Calu3 (cell line): ENCODE results near the gene CCDC136. TPM values are rescaled to one million over a fixed set of nuclear protein-coding genes. Genes with fewer than 3 reads are reported as not detected.

Experiments used
- BruUV-seq: library from RNA; stranded (reverse); fragments of 400-500 nt; replicated peaks from 2 replicates; lab custom pipeline; 2021; lab: Mats Ljungman, UMichigan
- CTCF ChIA-PET: fragments of 300-600 bp; sonication (Branson Sonifier 250); formaldehyde crosslinking; loops from one replicate; lab custom pipeline; 2022; ENCODE audit warnings: antibody characterized with exemption; lab: Charles Lee
- DNase-seq: peaks from one replicate; pipeline ENCODE4 v3.0.0; 2022
- H3K27ac Mint-ChIP-seq: one replicate; pipeline ENCODE4 v1.8.0; 2022; ENCODE audit warnings: mixed read lengths; ENCODE audit not compliant: unreplicated experiment
- H3K27me3 Mint-ChIP-seq: one replicate; pipeline ENCODE4 v1.8.0; 2022; ENCODE audit warnings: mixed read lengths; ENCODE audit not compliant: unreplicated experiment
- H3K36me3 Mint-ChIP-seq: one replicate; pipeline ENCODE4 v1.8.0; 2022; ENCODE audit warnings: mild to moderate bottlenecking, moderate library complexity, mixed read lengths; ENCODE audit not compliant: insufficient read depth, unreplicated experiment
- H3K4me1 Mint-ChIP-seq: one replicate; pipeline ENCODE4 v1.8.0; 2022; ENCODE audit warnings: mild to moderate bottlenecking, low read depth, mixed read lengths; ENCODE audit not compliant: unreplicated experiment
- H3K4me3 Mint-ChIP-seq: one replicate; pipeline ENCODE4 v1.8.0; 2022; ENCODE audit warnings: mild to moderate bottlenecking, low read depth, moderate library complexity, mixed read lengths; ENCODE audit not compliant: unreplicated experiment
- H3K9me3 Mint-ChIP-seq: one replicate; pipeline ENCODE4 v1.8.0; 2022; ENCODE audit warnings: low read depth, mixed read lengths; ENCODE audit not compliant: unreplicated experiment
- intact Hi-C: fragments of 100-400 bp; cut with micrococcal nuclease; formaldehyde crosslinking; loops from one replicate; pipeline ENCODE4 v1.10.0; 2022; ENCODE audit not compliant: unreplicated experiment
- total RNA-seq: library from RNA; stranded (reverse); gene quantifications from 2 replicates; pipeline ENCODE4 v1.2.3, GENCODE V29; 2022
- TF ChIP-seq, protein P1 (sequence below): fragments of 200-600 bp; IDR thresholded peaks from one replicate; pipeline ENCODE4 v1.8.0; 2022; ENCODE audit warnings: antibody characterized with exemption; ENCODE audit not compliant: unreplicated experiment

CCDC136 gene
- total RNA-seq, 1 experiment from 2014 or later = 5.9 TPM

DNA sequence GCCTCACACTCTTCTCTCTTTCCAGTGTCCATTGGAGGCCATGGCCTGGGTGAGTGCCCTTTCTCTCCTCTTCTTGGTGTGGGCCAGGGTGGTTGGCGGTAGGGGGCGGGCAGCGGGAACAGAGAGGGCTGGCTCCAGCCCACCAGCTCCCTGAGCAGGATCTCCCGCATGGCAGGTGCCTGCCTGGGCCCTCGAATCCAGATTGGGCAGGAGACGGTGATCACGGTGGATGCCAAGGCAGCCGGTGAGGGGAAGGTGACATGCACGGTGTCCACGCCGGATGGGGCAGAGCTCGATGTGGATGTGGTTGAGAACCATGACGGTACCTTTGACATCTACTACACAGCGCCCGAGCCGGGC is 57.4 kb downstream of the CCDC136 start:
- Mint-ChIP-seq H3K4me1 (peaks cover 9% of the 10 kb centered on the region), H3K4me3 (no peak overlapping the region), H3K27me3 (peaks cover 10% of the 10 kb centered on the region), H3K9me3 (no peaks in the 10 kb centered on the region), H3K27ac (no peak overlapping the region), H3K36me3 (no peaks in the 10 kb centered on the region)
- TF ChIP-seq, protein P1, sequence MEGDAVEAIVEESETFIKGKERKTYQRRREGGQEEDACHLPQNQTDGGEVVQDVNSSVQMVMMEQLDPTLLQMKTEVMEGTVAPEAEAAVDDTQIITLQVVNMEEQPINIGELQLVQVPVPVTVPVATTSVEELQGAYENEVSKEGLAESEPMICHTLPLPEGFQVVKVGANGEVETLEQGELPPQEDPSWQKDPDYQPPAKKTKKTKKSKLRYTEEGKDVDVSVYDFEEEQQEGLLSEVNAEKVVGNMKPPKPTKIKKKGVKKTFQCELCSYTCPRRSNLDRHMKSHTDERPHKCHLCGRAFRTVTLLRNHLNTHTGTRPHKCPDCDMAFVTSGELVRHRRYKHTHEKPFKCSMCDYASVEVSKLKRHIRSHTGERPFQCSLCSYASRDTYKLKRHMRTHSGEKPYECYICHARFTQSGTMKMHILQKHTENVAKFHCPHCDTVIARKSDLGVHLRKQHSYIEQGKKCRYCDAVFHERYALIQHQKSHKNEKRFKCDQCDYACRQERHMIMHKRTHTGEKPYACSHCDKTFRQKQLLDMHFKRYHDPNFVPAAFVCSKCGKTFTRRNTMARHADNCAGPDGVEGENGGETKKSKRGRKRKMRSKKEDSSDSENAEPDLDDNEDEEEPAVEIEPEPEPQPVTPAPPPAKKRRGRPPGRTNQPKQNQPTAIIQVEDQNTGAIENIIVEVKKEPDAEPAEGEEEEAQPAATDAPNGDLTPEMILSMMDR = no peak
- no peak for DNase-seq
- CTCF ChIA-PET = interaction anchor here (1.1 kb wide), 1 partner anchor 14 kb away, joined by 3 read pairs; the partner anchor contains the start of gene ATP6V1F
- intact Hi-C loops = no loop called here
- no TSS peak for BruUV-seq

DNA sequence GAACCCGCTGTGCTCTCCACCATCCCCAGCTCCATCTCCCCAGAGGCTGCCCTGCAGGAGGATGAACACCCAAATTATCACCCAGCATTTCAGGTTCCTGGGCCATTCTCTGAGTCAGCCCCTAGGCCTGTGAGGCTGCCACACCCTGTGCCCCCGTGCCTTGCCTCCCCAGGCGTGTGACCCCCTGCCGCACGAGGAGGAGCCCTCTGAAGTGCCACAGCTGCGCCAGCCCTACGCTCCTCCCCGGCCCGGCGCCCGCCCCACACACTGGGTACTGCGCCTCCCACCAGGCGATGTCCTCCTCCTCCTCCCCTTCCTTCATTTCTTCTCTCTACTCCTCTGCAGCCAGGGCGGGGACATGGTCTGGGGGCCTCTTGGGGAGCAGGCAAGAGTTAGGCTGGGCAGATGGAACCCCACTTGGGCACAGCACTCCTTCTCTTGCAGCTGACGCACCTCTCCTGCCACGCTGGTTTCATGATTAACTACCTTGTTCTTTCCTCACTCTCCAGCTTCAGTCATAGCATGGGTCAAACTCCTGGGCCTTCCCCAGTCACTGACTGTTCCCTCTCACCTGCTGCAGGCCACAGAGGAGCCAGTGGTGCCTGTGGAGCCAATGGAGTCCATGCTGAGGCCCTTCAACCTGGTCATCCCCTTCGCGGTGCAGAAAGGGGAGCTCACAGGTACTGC is 58.2 kb downstream of the CCDC136 start:
- Mint-ChIP-seq H3K9me3 (no peaks in the 10 kb centered on the region), H3K36me3 (no peaks in the 10 kb centered on the region), H3K4me3 (peak overlapping the region; percentile 35), H3K27me3 (peaks cover 16% of the 10 kb centered on the region), H3K4me1 (peaks cover 9% of the 10 kb centered on the region), H3K27ac (no peak overlapping the region)
- TF ChIP-seq, protein P1 = no peak
- peak; percentile 14 for DNase-seq
- intact Hi-C loops = no loop called here
- CTCF ChIA-PET = interaction anchor here (0.8 to 1.1 kb wide), 2 partner anchors 10 to 13 kb away, joined by 3 read pairs; partner anchors contain the start of gene ATP6V1F
- no TSS peak for BruUV-seq

DNA sequence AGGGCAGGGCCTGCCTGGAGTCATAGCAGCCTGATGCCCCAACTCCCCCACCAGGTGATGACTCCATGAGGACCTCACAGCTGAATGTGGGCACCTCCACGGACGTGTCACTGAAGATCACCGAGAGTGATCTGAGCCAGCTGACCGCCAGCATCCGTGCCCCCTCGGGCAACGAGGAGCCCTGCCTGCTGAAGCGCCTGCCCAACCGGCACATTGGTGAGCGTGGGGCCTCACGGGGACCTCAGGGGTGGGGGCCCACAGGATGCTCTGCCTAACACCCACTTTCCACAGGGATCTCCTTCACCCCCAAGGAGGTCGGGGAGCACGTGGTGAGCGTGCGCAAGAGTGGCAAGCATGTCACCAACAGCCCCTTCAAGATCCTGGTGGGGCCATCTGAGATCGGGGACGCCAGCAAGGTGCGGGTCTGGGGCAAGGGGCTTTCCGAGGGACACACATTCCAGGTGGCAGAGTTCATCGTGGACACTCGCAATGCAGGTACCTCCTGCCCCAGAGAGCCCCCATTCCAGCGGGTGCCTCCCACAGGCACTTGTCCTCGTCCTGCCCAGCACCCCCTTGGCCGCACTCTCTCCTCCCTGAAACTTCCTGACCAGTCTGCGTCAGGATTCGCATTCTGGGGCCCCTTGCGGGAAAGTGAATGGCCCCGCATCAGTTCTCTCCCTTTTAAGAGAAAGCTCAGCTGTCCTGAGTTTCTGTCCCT is 60.9 kb downstream of the CCDC136 start:
- H3K36me3 Mint-ChIP-seq = no peaks in the 10 kb centered on the region
- TF ChIP-seq, protein P1 = no peak
- peaks cover 32% of the 10 kb centered on the region for H3K27me3 Mint-ChIP-seq
- peaks cover 9% of the 10 kb centered on the region for H3K4me1 Mint-ChIP-seq
- BruUV-seq = no TSS peak
- no peak overlapping the region for H3K4me3 Mint-ChIP-seq
- H3K27ac Mint-ChIP-seq = no peak overlapping the region
- no peak for DNase-seq
- CTCF ChIA-PET = no interaction called here
- no peaks in the 10 kb centered on the region for H3K9me3 Mint-ChIP-seq
- intact Hi-C loops = no loop called here

DNA sequence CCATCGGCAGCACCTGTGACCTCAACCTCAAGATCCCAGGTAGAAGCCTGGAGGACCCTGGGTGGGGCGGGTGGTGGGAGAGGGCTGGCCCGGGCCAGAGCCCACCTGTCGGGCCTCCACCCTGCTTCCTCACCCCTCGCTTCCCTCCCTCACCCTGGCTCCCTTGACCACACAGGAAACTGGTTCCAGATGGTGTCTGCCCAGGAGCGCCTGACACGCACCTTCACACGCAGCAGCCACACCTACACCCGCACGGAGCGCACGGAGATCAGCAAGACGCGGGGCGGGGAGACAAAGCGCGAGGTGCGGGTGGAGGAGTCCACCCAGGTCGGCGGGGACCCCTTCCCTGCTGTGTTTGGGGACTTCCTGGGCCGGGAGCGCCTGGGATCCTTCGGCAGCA is 62.0 kb downstream of the CCDC136 start:
- intact Hi-C loops = no loop called here
- no peak overlapping the region for H3K27ac Mint-ChIP-seq

More for the DNA sequence above, 62.0 kb downstream of the CCDC136 start:
- BruUV-seq = no TSS peak
- Mint-ChIP-seq H3K4me3 (no peak overlapping the region), H3K9me3 (no peaks in the 10 kb centered on the region), H3K27me3 (peaks cover 37% of the 10 kb centered on the region), H3K36me3 (no peaks in the 10 kb centered on the region), H3K4me1 (peaks cover 9% of the 10 kb centered on the region)
- TF ChIP-seq, protein P1 = no peak
- DNase-seq = no peak
- CTCF ChIA-PET = no interaction called here
